Activated CD8-positive, alpha-beta T cell treated with anti-CD3 and anti-CD28 coated beads for 36 hours (primary cell): Measurements from ENCODE around the gene GARIN5A. TPM values are rescaled to one million over a fixed set of nuclear protein-coding genes. Genes with fewer than 3 reads are reported as not detected.

Source experiments
- ATAC-seq: fragments of 200-7000 bp; cut with Tn5 transposase; one replicate; pipeline ENCODE4 v1.10.0; 2021; ENCODE audit warnings: mild to moderate bottlenecking, moderate library complexity
- CTCF ChIA-PET: fragments of 350-600 bp; sonication (Branson Sonifier 250); formaldehyde crosslinking; loops from one replicate; lab custom pipeline; 2021; ENCODE audit warnings: antibody characterized with exemption; lab: Charles Lee
- POLR2A ChIA-PET: fragments of 350-600 bp; sonication (Branson Sonifier 250); formaldehyde crosslinking; loops from one replicate; lab custom pipeline; 2021; ENCODE audit warnings: antibody characterized with exemption; lab: Charles Lee
- DNase-seq: peaks from one replicate; pipeline ENCODE4 v3.0.0-alpha.2; 2020
- H3K27ac Mint-ChIP-seq: one replicate; pipeline ENCODE4 v1.8.0; 2021; ENCODE audit warnings: mild to moderate bottlenecking, mixed read lengths
- H3K27me3 Mint-ChIP-seq: one replicate; pipeline ENCODE4 v1.8.0; 2021; ENCODE audit warnings: mixed read lengths
- H3K36me3 Mint-ChIP-seq: one replicate; pipeline ENCODE4 v1.8.0; 2021; ENCODE audit warnings: low read depth, mixed read lengths
- H3K4me1 Mint-ChIP-seq: one replicate; pipeline ENCODE4 v1.8.0; 2021; ENCODE audit warnings: low read depth, mixed read lengths
- H3K4me3 Mint-ChIP-seq: one replicate; pipeline ENCODE4 v1.8.0; 2021; ENCODE audit warnings: mild to moderate bottlenecking, moderate library complexity, mixed read lengths
- H3K9me3 Mint-ChIP-seq: one replicate; pipeline ENCODE4 v1.8.0; 2021; ENCODE audit warnings: mixed read lengths
- CTCF ChIP-seq: fragments of 200-600 bp; IDR thresholded peaks from one replicate; pipeline ENCODE4 v1.8.0; 2022; ENCODE audit warnings: antibody characterized with exemption, mild to moderate bottlenecking
- intact Hi-C: fragments of 100-400 bp; cut with micrococcal nuclease; formaldehyde crosslinking; loops from one replicate; pipeline ENCODE4 v1.10.0; 2022
- total RNA-seq, 2 experiments: library from RNA; stranded (reverse); gene quantifications; one replicate each; pipeline ENCODE4 v1.2.3, GENCODE V29; 2021

GARIN5A gene
- total RNA-seq, 2 experiments from 2014 or later, result 0.36 to 1.5 TPM

- H3K27me3 Mint-ChIP-seq, result peaks cover 19% of the 10 kb centered on the region
- no peaks in the 10 kb centered on the region for H3K9me3 Mint-ChIP-seq
- CTCF ChIA-PET, result interaction anchor here (1.3 to 1.6 kb wide), 2 partner anchors 30 to 62 kb away, joined by 3 to 4 read pairs; no protein-coding TSS in a partner anchor
- peaks cover 11% of the 10 kb centered on the region for H3K4me1 Mint-ChIP-seq
- H3K27ac Mint-ChIP-seq, result peak overlapping the region; percentile 70
- POLR2A ChIA-PET, result no interaction called here
- TF ChIP-seq CTCF, result no peak
- intact Hi-C loops, result no loop called here
- H3K4me3 Mint-ChIP-seq, result peak overlapping the region; percentile 77
- ATAC-seq, result no peak
- DNase-seq, result no peak
- no peaks in the 10 kb centered on the region for H3K36me3 Mint-ChIP-seq
Observed at GRCh38 chr19:50430888-50431342, 45.7 kb downstream of the GARIN5A start.

GRCh38 chr19:50428772-50429463 lies 47.7 kb downstream of the GARIN5A start:
- Mint-ChIP-seq H3K27me3 (peaks cover 19% of the 10 kb centered on the region), H3K36me3 (no peaks in the 10 kb centered on the region), H3K4me3 (no peak overlapping the region), H3K9me3 (no peaks in the 10 kb centered on the region), H3K27ac (no peak overlapping the region), H3K4me1 (peaks cover 11% of the 10 kb centered on the region)
- intact Hi-C loops, result no loop called here
- ATAC-seq (no peak), DNase-seq (no peak)
- TF ChIP-seq CTCF, result no peak
- ChIA-PET CTCF (interaction anchor here (1.6 kb wide), 1 partner anchor 60 kb away, joined by 4 read pairs; no protein-coding TSS in a partner anchor), POLR2A (interaction anchor here (1.0 to 1.2 kb wide), 2 partner anchors 9 to 64 kb away, joined by 3 read pairs; no protein-coding TSS in a partner anchor)

- ChIA-PET POLR2A (interaction anchor here (0.8 to 1.4 kb wide), 6 partner anchors 9 to 63 kb away, joined by 3 to 5 read pairs (median 4); partner anchors contain the start of genes NR1H2 and SPIB), CTCF (interaction anchor here (1.0 kb wide), 1 partner anchor 33 kb away, joined by 3 read pairs; no protein-coding TSS in a partner anchor)
- H3K27me3 Mint-ChIP-seq, result peaks cover 16% of the 10 kb centered on the region
- H3K36me3 Mint-ChIP-seq, result no peaks in the 10 kb centered on the region
- H3K4me1 Mint-ChIP-seq, result peaks cover 11% of the 10 kb centered on the region
- no peak overlapping the region for H3K27ac Mint-ChIP-seq
- DNase-seq (no peak), ATAC-seq (no peak)
- TF ChIP-seq CTCF, result no peak
- H3K4me3 Mint-ChIP-seq, result no peak overlapping the region
- intact Hi-C loops, result no loop called here
- H3K9me3 Mint-ChIP-seq, result no peaks in the 10 kb centered on the region
Observed at GRCh38 chr19:50427997-50428425, 48.6 kb downstream of the GARIN5A start.

GRCh38 chr19:50427318-50427925 lies 49.2 kb downstream of the GARIN5A start:
- ChIA-PET POLR2A (interaction anchor here (0.8 to 1.4 kb wide), 5 partner anchors 8 to 63 kb away, joined by 3 to 5 read pairs (median 4); partner anchors contain the start of genes NR1H2 and SPIB), CTCF (interaction anchor here (1.0 kb wide), 1 partner anchor 34 kb away, joined by 3 read pairs; no protein-coding TSS in a partner anchor)
- H3K9me3 Mint-ChIP-seq, result no peaks in the 10 kb centered on the region
- no peaks in the 10 kb centered on the region for H3K36me3 Mint-ChIP-seq
- H3K27ac Mint-ChIP-seq, result no peak overlapping the region
- no peak for TF ChIP-seq CTCF
- H3K4me3 Mint-ChIP-seq, result no peak overlapping the region
- H3K27me3 Mint-ChIP-seq, result peaks cover 13% of the 10 kb centered on the region
- DNase-seq (no peak), ATAC-seq (no peak)
- peaks cover 11% of the 10 kb centered on the region for H3K4me1 Mint-ChIP-seq
- intact Hi-C loops, result no loop called here
